Duodenal mucosa (tissue), 2 donors: ENCODE results near the gene MTIF3.

Source experiments
- H3K27ac ChIP-seq: one replicate; pipeline ENCODE4 v1.7.0; 2013; ENCODE audit warnings: low read depth, low read length
- H3K27me3 ChIP-seq, 2 donors: one replicate each; pipeline ENCODE4 v1.7.0; 2013; ENCODE audit warnings: low read length in 2 of 2, control low read depth in 1 of 2; ENCODE audit not compliant: insufficient read depth in 2 of 2, control insufficient read depth in 1 of 2
- H3K36me3 ChIP-seq, 2 donors: one replicate each; pipeline ENCODE4 v1.7.0; 2013; ENCODE audit warnings: low read length in 2 of 2, control low read depth in 1 of 2; ENCODE audit not compliant: insufficient read depth in 2 of 2, control insufficient read depth in 1 of 2
- H3K4me1 ChIP-seq, 2 donors: one replicate each; pipeline ENCODE4 v1.7.0; 2013; ENCODE audit warnings: low read length in 2 of 2, control low read depth in 1 of 2; ENCODE audit not compliant: insufficient read depth in 2 of 2, control insufficient read depth in 1 of 2
- H3K4me3 ChIP-seq, 2 donors: one replicate each; pipeline ENCODE4 v1.7.0; 2013; ENCODE audit warnings: low read length in 2 of 2, low read depth in 1 of 2
- H3K9ac ChIP-seq, 2 donors: one replicate each; pipeline ENCODE4 v1.7.0; 2013; ENCODE audit warnings: low read length in 2 of 2, low read depth in 1 of 2
- H3K9me3 ChIP-seq, 2 donors: one replicate each; pipeline ENCODE4 v1.7.0; 2013; ENCODE audit warnings: low read length in 2 of 2, control low read depth in 1 of 2; ENCODE audit not compliant: control insufficient read depth in 1 of 2

Gene MTIF3

GRCh38 chr13:27415116-27415515, 35.2 kb downstream of the MTIF3 start:
- Histone ChIP-seq H3K4me3 (no peak overlapping the region), H3K36me3 (no peaks in the 10 kb centered on the region), H3K9me3 (no peaks in the 10 kb centered on the region), H3K4me1 (no peaks in the 10 kb centered on the region), H3K27ac (no peak overlapping the region), H3K9ac (no peak overlapping the region), H3K27me3 (peaks cover 0 to 8% of the 10 kb centered on the region in 2 donors)

- no peak overlapping the region for H3K4me3 ChIP-seq
- H3K36me3 ChIP-seq: no peaks in the 10 kb centered on the region
- peaks cover 5 to 7% of the 10 kb centered on the region in 2 donors for H3K27me3 ChIP-seq
- H3K4me1 ChIP-seq: peaks cover 2 to 4% of the 10 kb centered on the region in 2 donors
- H3K27ac ChIP-seq: no peak overlapping the region
- no peaks in the 10 kb centered on the region for H3K9me3 ChIP-seq
- no peak overlapping the region for H3K9ac ChIP-seq
These were observed 39.0 kb downstream of the MTIF3 start for GRCh38 chr13:27411341-27411740.

GRCh38 chr13:27409013-27409412, 41.4 kb downstream of the MTIF3 start:
- no peaks in the 10 kb centered on the region for H3K36me3 ChIP-seq
- no peak overlapping the region for H3K4me3 ChIP-seq
- no peaks in the 10 kb centered on the region for H3K9me3 ChIP-seq
- no peak overlapping the region for H3K27ac ChIP-seq
- peaks cover 3 to 5% of the 10 kb centered on the region in 2 donors for H3K27me3 ChIP-seq
- H3K4me1 ChIP-seq: peaks cover 25 to 27% of the 10 kb centered on the region in 2 donors
- H3K9ac ChIP-seq: no peak overlapping the region

- Histone ChIP-seq H3K9me3 (no peaks in the 10 kb centered on the region), H3K27me3 (peaks cover 3 to 5% of the 10 kb centered on the region in 2 donors), H3K4me1 (peaks cover 34 to 36% of the 10 kb centered on the region in 2 donors), H3K27ac (no peak overlapping the region), H3K4me3 (no peak overlapping the region), H3K9ac (no peak overlapping the region), H3K36me3 (no peaks in the 10 kb centered on the region)
These were observed 42.3 kb downstream of the MTIF3 start for GRCh38 chr13:27408074-27408473.

- no peak overlapping the region for H3K27ac ChIP-seq
- no peaks in the 10 kb centered on the region for H3K36me3 ChIP-seq
These were observed 44.0 kb downstream of the MTIF3 start for GRCh38 chr13:27406178-27406939.

GRCh38 chr13:27405546-27406134, 44.7 kb downstream of the MTIF3 start:
- Histone ChIP-seq H3K36me3 (no peaks in the 10 kb centered on the region), H3K27ac (no peak overlapping the region), H3K9ac (no peak overlapping the region), H3K4me1 (peaks cover 45 to 56% of the 10 kb centered on the region in 2 donors), H3K9me3 (no peaks in the 10 kb centered on the region), H3K27me3 (peaks cover 0 to 5% of the 10 kb centered on the region in 2 donors), H3K4me3 (no peak overlapping the region)

More at GRCh38 chr13:27406178-27406939, 44.0 kb downstream of the MTIF3 start:
- Histone ChIP-seq H3K9ac (no peak overlapping the region), H3K4me3 (no peak overlapping the region), H3K9me3 (no peaks in the 10 kb centered on the region), H3K4me1 (peaks cover 43 to 49% of the 10 kb centered on the region in 2 donors), H3K27me3 (peaks cover 0 to 5% of the 10 kb centered on the region in 2 donors)

GRCh38 chr13:27404680-27405079, 45.7 kb downstream of the MTIF3 start:
- Histone ChIP-seq H3K9ac (peak overlapping the region in 1 of 2 donors; percentile 15), H3K9me3 (no peaks in the 10 kb centered on the region), H3K27me3 (peaks cover 0 to 5% of the 10 kb centered on the region in 2 donors), H3K4me1 (peaks cover 45 to 57% of the 10 kb centered on the region in 2 donors), H3K4me3 (peak overlapping the region; percentile 37 to 44), H3K36me3 (no peaks in the 10 kb centered on the region), H3K27ac (peak overlapping the region; percentile 23)

- Histone ChIP-seq H3K4me1 (peaks cover 45 to 57% of the 10 kb centered on the region in 2 donors), H3K4me3 (peak overlapping the region in 1 of 2 donors; percentile 37), H3K9me3 (no peaks in the 10 kb centered on the region), H3K9ac (peak overlapping the region; percentile 4 to 35), H3K36me3 (no peaks in the 10 kb centered on the region), H3K27ac (peak overlapping the region; percentile 72), H3K27me3 (peaks cover 0 to 5% of the 10 kb centered on the region in 2 donors)
These were observed 46.5 kb downstream of the MTIF3 start for GRCh38 chr13:27403727-27404385.

- Histone ChIP-seq H3K9me3 (no peaks in the 10 kb centered on the region), H3K4me3 (peak overlapping the region in 1 of 2 donors; percentile 37), H3K9ac (no peak overlapping the region), H3K27ac (peak overlapping the region; percentile 72), H3K36me3 (no peaks in the 10 kb centered on the region), H3K4me1 (peaks cover 45 to 57% of the 10 kb centered on the region in 2 donors), H3K27me3 (peaks cover 0 to under 1% of the 10 kb centered on the region in 2 donors)
These were observed 47.1 kb downstream of the MTIF3 start for GRCh38 chr13:27403203-27403678.

- Histone ChIP-seq H3K4me3 (no peak overlapping the region), H3K36me3 (no peaks in the 10 kb centered on the region), H3K4me1 (peaks cover 40 to 55% of the 10 kb centered on the region in 2 donors), H3K9ac (no peak overlapping the region), H3K9me3 (no peaks in the 10 kb centered on the region), H3K27ac (no peak overlapping the region), H3K27me3 (no peaks in the 10 kb centered on the region)
These were observed 49.2 kb downstream of the MTIF3 start for GRCh38 chr13:27401210-27401609.
